OCI-LY3 (cell line): ENCODE data around the gene PTDSS2.

ENCODE experiments used
- EZH2phosphoT487 ChIP-seq: fragments of 200-600 bp; shearing (Covaris generic); IDR thresholded peaks from 2 replicates; pipeline ENCODE4 v1.6.1; 2018; ENCODE audit warnings: antibody characterized with exemption, mixed run types, low read depth
- TF ChIP-seq, protein P1 (sequence below): fragments of 200-600, 300-600 bp; sonication (generic); IDR thresholded peaks from 2 replicates; pipeline ENCODE4 v1.5.1; 2014; ENCODE audit warnings: antibody characterized with exemption, low read length, low read depth

DNA sequence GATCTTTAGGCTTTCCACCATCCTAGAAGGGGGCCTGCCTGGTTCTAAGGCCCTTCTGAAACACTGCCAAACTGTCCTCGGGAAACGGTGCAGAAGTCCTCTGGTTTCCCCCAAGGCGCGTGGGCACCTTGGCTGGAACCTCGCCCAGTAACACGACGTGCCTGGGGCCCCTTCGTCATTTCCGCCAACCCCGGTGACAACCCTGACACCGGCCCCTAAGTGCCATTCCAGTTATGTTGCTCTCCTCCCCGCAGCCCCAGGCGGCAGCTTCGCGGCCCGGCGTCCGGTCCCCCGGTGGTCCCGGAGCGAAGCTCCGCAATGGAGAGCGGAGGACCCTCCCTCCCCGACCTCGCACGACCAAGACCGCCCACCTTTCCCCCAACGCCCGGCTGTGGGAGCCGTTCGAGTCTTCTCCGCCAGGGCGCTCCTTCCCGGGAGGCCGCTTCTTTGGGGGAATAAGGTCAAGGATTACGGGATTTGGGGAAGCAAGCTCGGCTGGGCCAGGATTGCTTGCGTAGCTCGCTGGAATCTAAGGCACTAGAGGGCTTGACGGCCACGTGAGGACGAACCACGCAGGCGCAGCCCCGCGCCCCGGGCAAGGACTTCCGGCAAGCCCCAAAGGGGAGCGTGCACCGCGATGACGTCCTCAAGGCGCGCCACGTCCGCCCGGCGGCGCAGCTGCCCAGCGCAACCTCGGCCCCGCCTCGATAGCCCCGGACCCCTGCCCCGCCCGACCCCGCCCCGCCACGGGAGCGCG, 56.3 kb downstream of the PTDSS2 start:
- TF ChIP-seq, protein P1, sequence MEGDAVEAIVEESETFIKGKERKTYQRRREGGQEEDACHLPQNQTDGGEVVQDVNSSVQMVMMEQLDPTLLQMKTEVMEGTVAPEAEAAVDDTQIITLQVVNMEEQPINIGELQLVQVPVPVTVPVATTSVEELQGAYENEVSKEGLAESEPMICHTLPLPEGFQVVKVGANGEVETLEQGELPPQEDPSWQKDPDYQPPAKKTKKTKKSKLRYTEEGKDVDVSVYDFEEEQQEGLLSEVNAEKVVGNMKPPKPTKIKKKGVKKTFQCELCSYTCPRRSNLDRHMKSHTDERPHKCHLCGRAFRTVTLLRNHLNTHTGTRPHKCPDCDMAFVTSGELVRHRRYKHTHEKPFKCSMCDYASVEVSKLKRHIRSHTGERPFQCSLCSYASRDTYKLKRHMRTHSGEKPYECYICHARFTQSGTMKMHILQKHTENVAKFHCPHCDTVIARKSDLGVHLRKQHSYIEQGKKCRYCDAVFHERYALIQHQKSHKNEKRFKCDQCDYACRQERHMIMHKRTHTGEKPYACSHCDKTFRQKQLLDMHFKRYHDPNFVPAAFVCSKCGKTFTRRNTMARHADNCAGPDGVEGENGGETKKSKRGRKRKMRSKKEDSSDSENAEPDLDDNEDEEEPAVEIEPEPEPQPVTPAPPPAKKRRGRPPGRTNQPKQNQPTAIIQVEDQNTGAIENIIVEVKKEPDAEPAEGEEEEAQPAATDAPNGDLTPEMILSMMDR, result no peak
- no peak for TF ChIP-seq EZH2phosphoT487
